HG03196 (cell line): ENCODE data around the gene HMCN1.
"Not testable (repeated sequence)": the region's sequence is repeated elsewhere in the genome, so short reads cannot be mapped to it uniquely, and the experiment has no call there.

Experiments used
- ATAC-seq: cut with Tn5 transposase; IDR thresholded peaks from one replicate; pipeline ENCODE4 v1.9.1; 2021; ENCODE audit not compliant: unreplicated experiment

The HMCN1 gene

DNA sequence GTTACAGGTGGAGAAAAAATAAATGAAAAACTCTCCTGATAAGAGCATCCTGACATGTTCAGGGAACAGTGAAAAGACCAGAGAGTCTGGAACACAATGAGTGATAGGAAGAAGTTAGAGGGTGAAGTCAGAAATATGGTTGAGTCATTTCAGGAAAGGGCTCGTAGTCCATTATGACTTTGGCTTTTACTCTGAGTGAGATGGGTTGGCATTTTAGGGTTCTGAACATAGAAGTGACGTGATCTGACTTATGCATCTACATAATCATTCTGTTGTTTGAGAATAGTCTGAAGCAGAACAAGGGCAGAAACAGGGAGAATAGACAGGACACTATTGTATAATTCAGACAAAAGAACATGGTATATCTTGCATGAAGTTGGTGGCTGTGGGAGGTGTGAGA, 5.8 kb downstream of the HMCN1 start:
- ATAC-seq = no peak

DNA sequence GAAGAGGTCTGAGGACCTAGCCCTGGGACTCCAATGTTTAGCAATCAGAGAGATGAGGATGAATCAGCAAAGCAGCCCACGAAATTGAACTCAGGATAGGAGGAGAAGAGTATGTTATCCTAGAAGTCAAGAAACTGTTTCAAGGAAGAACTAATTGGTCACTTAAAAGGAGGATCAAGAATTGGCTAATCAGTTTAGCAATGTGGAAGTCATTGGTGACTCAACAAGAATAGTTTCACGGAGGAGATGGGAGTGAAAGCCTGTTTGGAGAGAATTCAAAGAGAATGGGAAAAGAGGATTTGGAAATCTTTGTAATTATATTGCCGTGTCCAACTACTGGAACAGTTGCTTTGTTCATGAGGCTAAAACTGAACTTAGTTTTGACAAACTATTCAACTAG, 7.4 kb downstream of the HMCN1 start:
- no peak for ATAC-seq

- ATAC-seq = no peak
Observed at GRCh38 chr1:185742403-185742802, 8.2 kb downstream of the HMCN1 start.

DNA sequence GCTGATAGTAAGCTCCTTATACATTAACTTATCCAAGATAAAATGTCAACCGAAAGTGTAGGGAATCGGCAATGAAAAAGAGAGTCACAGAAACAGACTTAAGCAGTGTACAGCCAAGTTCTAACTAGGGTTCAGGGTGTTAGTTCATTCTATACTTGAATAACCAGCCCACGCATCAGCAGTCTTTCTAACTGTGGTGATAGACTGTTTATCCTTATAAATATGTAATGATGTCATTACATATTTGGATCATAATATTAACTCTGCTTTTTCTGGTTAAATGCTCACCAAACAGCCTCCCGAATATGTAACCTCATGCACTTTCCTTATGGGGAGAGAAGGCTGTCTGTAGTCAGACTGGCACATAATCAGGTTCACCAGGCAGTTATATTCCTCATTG, 11.0 kb downstream of the HMCN1 start:
- no peak for ATAC-seq

GRCh38 chr1:185759061-185759460, 24.9 kb downstream of the HMCN1 start:
- no peak for ATAC-seq

GRCh38 chr1:185761841-185762240, 27.6 kb downstream of the HMCN1 start:
- no peak for ATAC-seq

DNA sequence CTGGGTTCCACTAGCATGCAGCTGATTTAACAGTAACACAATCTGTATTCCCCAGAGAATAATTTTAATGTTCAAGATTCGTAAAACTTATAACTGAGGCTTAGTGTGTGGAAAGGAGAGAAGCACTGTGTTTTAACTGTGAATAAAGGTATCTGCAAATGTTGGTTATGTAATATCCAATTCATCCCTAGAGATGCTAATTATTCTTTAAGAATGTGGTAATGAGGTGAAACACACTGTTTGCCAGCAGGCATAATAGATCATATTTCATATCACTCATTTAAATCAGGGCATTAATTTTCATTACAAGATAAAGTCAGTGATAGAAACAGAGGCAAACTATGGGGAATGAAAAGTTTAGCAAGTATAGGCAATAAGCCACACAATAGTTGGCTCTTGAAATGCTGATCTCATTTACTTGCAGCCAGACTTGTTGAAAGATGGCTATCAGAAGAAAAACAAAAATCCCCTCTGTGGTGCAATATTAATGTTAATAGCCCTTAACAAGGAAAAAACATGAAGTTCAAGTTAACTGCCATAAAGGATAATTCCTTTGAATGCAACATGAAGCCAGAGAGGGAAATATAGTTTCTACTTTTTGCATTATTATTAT, 33.4 kb downstream of the HMCN1 start:
- ATAC-seq = no peak

GRCh38 chr1:185768371-185768770, 34.2 kb downstream of the HMCN1 start:
- no peak for ATAC-seq

GRCh38 chr1:185769136-185769535, 34.9 kb downstream of the HMCN1 start:
- ATAC-seq = no peak

DNA sequence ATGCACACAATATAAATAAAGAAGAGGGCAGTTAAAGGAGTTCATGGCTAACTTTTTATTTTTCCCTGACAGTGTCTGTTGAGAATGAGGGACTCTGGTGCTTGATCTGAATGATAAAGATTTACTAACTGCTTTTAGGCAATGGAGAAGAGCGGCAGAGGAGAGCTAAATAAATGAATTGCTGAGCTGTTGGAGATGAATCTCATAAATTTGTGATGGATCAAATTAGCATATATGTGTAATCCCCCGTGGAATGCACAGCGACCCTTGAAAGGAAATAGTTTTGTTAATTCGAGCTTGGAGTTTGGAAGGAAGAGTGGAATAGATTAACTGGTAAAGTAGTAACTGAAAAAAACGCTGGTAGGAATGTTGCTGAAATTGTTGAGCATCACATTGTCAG, 40.2 kb downstream of the HMCN1 start:
- no peak for ATAC-seq

- ATAC-seq = no peak
Observed at GRCh38 chr1:185775501-185775900, 41.3 kb downstream of the HMCN1 start.

DNA sequence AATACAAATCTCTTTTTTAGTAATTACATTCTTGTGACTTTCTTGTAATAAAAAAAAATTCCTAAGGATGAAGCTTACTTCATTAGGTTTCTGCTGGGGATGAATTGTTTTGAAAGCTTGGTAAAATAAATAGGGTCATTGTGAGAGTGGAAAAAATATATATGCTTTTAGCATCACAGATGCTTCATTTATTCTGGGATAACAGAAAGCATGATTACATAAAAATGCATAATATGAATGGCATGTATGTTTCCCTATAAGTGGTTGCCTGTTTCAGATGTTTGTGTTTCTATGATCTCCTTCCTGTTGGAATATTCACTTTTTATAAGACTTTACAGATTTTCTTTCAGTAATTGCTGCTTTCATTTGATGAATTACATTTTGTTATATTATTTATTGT, 42.3 kb downstream of the HMCN1 start:
- ATAC-seq = no peak

GRCh38 chr1:185783860-185784259, 49.7 kb downstream of the HMCN1 start:
- ATAC-seq = not testable (repeated sequence)

DNA sequence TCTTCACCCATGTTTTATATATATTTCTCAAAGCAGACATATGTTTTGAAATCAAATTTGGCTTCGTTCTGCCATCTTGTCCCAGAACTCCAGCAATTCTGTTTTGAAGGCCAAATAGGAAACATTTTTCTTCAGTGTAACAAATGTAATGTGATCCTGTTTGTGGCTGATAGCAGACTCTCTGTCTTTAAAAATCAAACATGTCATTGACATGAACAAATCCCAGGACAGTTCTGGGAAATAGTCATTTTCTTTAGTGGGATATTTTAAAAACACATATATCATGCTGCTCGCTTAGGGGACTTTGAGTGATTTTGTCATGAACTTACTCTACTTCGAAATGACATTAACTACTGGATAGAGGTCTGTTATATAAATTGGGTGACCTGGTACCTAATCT, 51.4 kb downstream of the HMCN1 start:
- ATAC-seq = no peak

GRCh38 chr1:185786524-185786923, 52.3 kb downstream of the HMCN1 start:
- no peak for ATAC-seq

DNA sequence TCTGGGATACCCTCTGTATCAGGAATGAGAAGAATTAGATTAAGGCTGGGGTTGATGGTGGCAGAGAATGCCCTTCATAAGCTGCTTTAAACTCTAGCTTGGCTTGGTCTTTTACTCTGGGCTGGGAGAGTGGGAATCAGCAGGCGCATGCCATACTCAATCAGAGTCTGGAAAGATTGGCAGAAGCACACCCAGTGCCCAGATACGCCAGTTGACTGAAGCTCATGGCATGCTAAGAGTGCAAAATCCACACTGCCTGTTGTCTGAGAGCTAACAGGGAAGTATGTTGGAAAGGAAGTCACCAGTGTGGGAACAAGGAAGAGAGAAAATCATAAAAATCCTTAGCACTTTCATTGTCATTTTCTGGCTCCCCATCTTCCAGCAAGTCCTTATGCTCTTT, 53.0 kb downstream of the HMCN1 start:
- ATAC-seq = no peak

GRCh38 chr1:185788386-185788785, 54.2 kb downstream of the HMCN1 start:
- no peak for ATAC-seq

DNA sequence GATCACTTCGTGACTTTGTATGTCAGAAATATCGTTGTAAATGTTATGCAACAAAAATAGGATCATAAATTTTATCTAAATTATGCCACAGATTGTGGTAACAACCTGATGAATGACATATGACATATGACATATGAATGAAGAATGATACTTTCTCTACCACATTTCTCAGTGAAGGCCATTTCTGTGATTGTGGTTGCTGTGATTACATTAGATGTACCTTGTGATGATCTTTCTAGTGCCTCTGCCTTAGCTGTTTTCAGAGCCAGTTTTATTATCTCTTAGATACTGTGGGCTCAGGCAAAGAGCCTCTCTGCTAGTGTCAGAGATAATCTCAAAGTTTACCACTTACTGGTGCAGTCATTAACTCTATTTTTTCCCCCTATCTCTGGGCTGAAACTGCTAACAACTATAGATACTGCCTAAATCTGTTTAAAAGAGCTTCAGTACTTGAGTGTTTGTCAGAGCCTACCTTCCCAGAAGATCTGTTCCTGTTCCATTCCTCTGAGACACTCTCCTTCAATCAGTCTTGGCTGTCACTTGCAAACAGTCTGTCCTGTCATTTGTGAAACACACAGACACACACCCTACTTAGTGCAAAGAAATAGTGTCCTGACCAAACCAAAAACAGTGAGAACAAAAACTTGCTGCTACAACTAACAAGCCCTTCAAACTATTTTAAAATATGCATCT, 55.5 kb downstream of the HMCN1 start:
- ATAC-seq = no peak

GRCh38 chr1:185790194-185790735, 56.1 kb downstream of the HMCN1 start:
- no peak for ATAC-seq

- ATAC-seq = no peak
Observed at GRCh38 chr1:185792040-185792439, 57.8 kb downstream of the HMCN1 start.

DNA sequence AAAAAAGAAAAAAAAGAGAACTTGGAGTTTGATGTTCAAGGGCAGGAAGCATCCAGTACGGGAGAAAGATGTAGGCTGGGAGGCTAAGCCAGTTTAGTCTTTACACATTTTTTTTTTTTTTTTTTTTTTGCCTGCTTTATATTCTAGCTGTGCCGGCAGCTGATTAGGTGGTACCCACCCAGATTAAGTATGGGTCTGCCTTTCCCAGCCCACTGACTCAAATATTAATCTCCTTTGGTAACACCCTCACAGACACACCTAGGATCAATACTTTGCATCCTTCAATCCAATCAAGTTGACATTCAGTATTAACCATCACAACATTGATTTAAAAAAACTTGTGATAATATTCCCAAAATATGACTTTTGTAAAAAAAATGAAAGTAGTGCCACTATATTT, 60.3 kb downstream of the HMCN1 start:
- ATAC-seq = not testable (repeated sequence)

DNA sequence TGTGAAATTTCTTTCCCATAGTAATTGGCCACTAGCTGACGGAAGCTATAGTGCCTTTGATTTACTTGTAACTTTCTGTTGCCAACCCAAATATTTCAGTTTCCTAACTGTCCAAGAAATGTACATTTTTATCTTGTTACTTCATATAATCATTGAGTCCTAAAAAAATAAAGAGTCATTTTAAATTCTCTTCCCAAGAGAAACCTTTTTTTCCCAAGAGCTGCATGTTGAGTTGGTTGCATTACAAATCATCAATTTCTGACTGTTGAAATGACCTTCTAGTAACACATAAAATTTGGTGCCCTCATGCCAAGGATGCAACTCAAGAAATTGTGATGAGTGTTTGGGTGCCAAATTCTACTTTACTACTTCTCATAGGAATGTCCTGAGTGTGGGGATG, 61.0 kb downstream of the HMCN1 start:
- ATAC-seq = no peak

GRCh38 chr1:185798505-185798904, 64.3 kb downstream of the HMCN1 start:
- no peak for ATAC-seq
